IMR-90 (cell line): ENCODE data around the gene TPCN1. TPM values are rescaled to one million over a fixed set of nuclear protein-coding genes. Genes with fewer than 3 reads are reported as not detected.

Experiments used
- ATAC-seq: fragments of 200-7000 bp; cut with Tn5 transposase; 2 replicates; pipeline ENCODE4 v1.9.1; 2020; ENCODE audit warnings: low read depth, mild to moderate bottlenecking, moderate library complexity
- BruUV-seq: library from RNA; stranded (reverse); fragments of 400-500 nt; replicated peaks from 2 replicates; lab custom pipeline; 2021; lab: Mats Ljungman, UMichigan
- CTCF ChIA-PET: fragments of 300-600 bp; formaldehyde crosslinking; extraction: SDS; loops from one replicate; lab custom pipeline; 2021; ENCODE audit warnings: antibody characterized with exemption; lab: Yijun Ruan, JAX
- POLR2A ChIA-PET: fragments of 300-600 bp; sonication (Branson Sonifier 250); formaldehyde crosslinking; loops from one replicate; lab custom pipeline; 2022; ENCODE audit warnings: antibody characterized with exemption; ENCODE audit not compliant: unreplicated experiment; lab: Charles Lee
- DNase-seq: peaks from one replicate; pipeline ENCODE4 v3.0.0; 2013
- H2AFZ ChIP-seq: replicated peaks from 2 replicates; pipeline ENCODE3; 2013; ENCODE audit warnings: low read length, mild to moderate bottlenecking; ENCODE audit not compliant: poor library complexity
- H2AK5ac ChIP-seq: 2 replicates; pipeline ENCODE4 v1.6.1; 2013; ENCODE audit warnings: low read depth, low read length, inconsistent platforms
- H2AK9ac ChIP-seq: replicated peaks from 2 replicates; pipeline ENCODE3; 2013; ENCODE audit warnings: mild to moderate bottlenecking, low read depth, low read length, moderate library complexity; ENCODE audit not compliant: poor library complexity
- H2BK120ac ChIP-seq: 2 replicates; pipeline ENCODE4 v1.6.1; 2013; ENCODE audit warnings: low read depth, low read length, inconsistent platforms
- H2BK15ac ChIP-seq: 3 replicates; pipeline ENCODE4 v1.6.1; 2013; ENCODE audit warnings: low read depth, low read length, inconsistent platforms
- H2BK20ac ChIP-seq: 2 replicates; pipeline ENCODE4 v1.6.1; 2013; ENCODE audit warnings: low read depth, mild to moderate bottlenecking, inconsistent platforms, low read length, moderate library complexity
- H2BK5ac ChIP-seq: 2 replicates; pipeline ENCODE4 v1.6.1; 2013; ENCODE audit warnings: mild to moderate bottlenecking, low read depth, low read length, inconsistent platforms; ENCODE audit not compliant: poor library complexity, severe bottlenecking
- H3K14ac ChIP-seq: replicated peaks from 2 replicates; pipeline ENCODE4 v1.6.1; 2013; ENCODE audit warnings: low read depth, low read length, inconsistent platforms
- H3K18ac ChIP-seq: 2 replicates; pipeline ENCODE4 v1.6.1; 2013; ENCODE audit warnings: low read depth, low read length, control low read depth
- H3K23ac ChIP-seq: 2 replicates; pipeline ENCODE4 v1.6.1; 2013; ENCODE audit warnings: low read depth, low read length, inconsistent platforms
- H3K27ac ChIP-seq: 2 replicates; pipeline ENCODE4 v1.5.1; 2013; ENCODE audit warnings: mild to moderate bottlenecking, control low read depth, low read length; ENCODE audit not compliant: insufficient read depth
- H3K27me3 ChIP-seq: 2 replicates; pipeline ENCODE4 v1.6.1; 2013; ENCODE audit warnings: low read length; ENCODE audit not compliant: control insufficient read depth, insufficient read depth
- H3K36me3 ChIP-seq: 2 replicates; pipeline ENCODE4 v1.6.1; 2013; ENCODE audit warnings: low read length, mixed read lengths; ENCODE audit not compliant: control insufficient read depth, insufficient read depth
- H3K4ac ChIP-seq: 2 replicates; pipeline ENCODE4 v1.6.1; 2013; ENCODE audit warnings: low read depth, low read length, inconsistent platforms
- H3K4me1 ChIP-seq: 2 replicates; pipeline ENCODE4 v1.6.1; 2013; ENCODE audit warnings: low read length, mixed read lengths; ENCODE audit not compliant: control insufficient read depth, insufficient read depth
- H3K4me2 ChIP-seq: 2 replicates; pipeline ENCODE4 v1.6.1; 2013; ENCODE audit warnings: low read depth, mild to moderate bottlenecking, control low read depth, low read length, moderate library complexity
- H3K4me3 ChIP-seq: 2 replicates; pipeline ENCODE4 v1.5.1; 2013; ENCODE audit warnings: low read depth, mild to moderate bottlenecking, control low read depth, low read length, moderate library complexity; ENCODE audit not compliant: insufficient read depth
- H3K56ac ChIP-seq: 2 replicates; pipeline ENCODE4 v1.6.1; 2013; ENCODE audit warnings: low read length, inconsistent platforms; ENCODE audit not compliant: insufficient read depth; ENCODE audit errors: extremely low read depth
- H3K79me1 ChIP-seq, 2 experiments: 2 replicates each; pipeline ENCODE4 v1.6.1; 2013; ENCODE audit warnings: low read length in 2 of 2, inconsistent platforms in 1 of 2, low read depth in 1 of 2
- H3K9ac ChIP-seq: 2 replicates; pipeline ENCODE4 v1.6.1; 2013; ENCODE audit warnings: low read depth, low read length, control low read depth
- H3K9me1 ChIP-seq: 2 replicates; pipeline ENCODE4 v1.6.1; 2013; ENCODE audit warnings: low read length, inconsistent platforms; ENCODE audit not compliant: insufficient read depth
- H3K9me3 ChIP-seq: 2 replicates; pipeline ENCODE4 v1.6.1; 2013; ENCODE audit warnings: low read length; ENCODE audit not compliant: control insufficient read depth, insufficient read depth
- H4K20me1 ChIP-seq: 2 replicates; pipeline ENCODE4 v1.6.1; 2013; ENCODE audit warnings: low read length, inconsistent platforms; ENCODE audit not compliant: insufficient read depth
- H4K5ac ChIP-seq: 2 replicates; pipeline ENCODE4 v1.6.1; 2013; ENCODE audit warnings: mild to moderate bottlenecking, low read depth, low read length, control low read depth
- H4K8ac ChIP-seq, 2 experiments: 2 replicates each; pipeline ENCODE4 v1.6.1; 2013; ENCODE audit warnings: low read depth in 2 of 2, low read length in 2 of 2, control low read depth in 1 of 2, inconsistent platforms in 1 of 2
- H4K91ac ChIP-seq: 2 replicates; pipeline ENCODE4 v1.6.1; 2013; ENCODE audit warnings: low read depth, low read length, inconsistent platforms; ENCODE audit not compliant: insufficient read depth
- CEBPB ChIP-seq: IDR thresholded peaks from 2 replicates; pipeline ENCODE4 v1.6.1; 2012; ENCODE audit warnings: low read depth, low read length, improper control_type of control experiment
- ELK1 ChIP-seq: fragments of 150-350 bp; IDR thresholded peaks from 2 replicates; pipeline ENCODE4 v1.6.1; 2016; ENCODE audit warnings: low read depth, mild to moderate bottlenecking, low read length, moderate library complexity, borderline replicate concordance
- MXI1 ChIP-seq: IDR thresholded peaks from 2 replicates; pipeline ENCODE4 v1.6.1; 2012; ENCODE audit warnings: low read depth, mild to moderate bottlenecking, low read length, moderate library complexity, borderline replicate concordance
- WGBS, 2 experiments: methylation state at CpG; one replicate each; pipeline versions ENCODE4 v1.1.5 to v1.1.7; 2013; ENCODE audit warnings: missing lambda C conversion rate in 2 of 2; ENCODE audit not compliant: insufficient read length in 1 of 2; ENCODE audit errors: extremely low coverage in 2 of 2; 5-methylcytosine and 5-hydroxymethylcytosine counted together
- dilution Hi-C: fragments of 300-500 bp; cut with HindIII; formaldehyde crosslinking; loops from one replicate; pipeline ENCODE4 v1.14.3; 2018; ENCODE audit warnings: low sequenced_read_pairs; ENCODE audit not compliant: unreplicated experiment
- in situ Hi-C: fragments of 300-500 bp; cut with MboI; formaldehyde crosslinking; loops from 3 replicates; pipeline ENCODE4 v1.14.3; 2019; ENCODE audit warnings: low sequenced_read_pairs, inconsistent platforms, mixed read lengths
- intact Hi-C: fragments of 100-400 bp; cut with micrococcal nuclease; formaldehyde crosslinking; loops from 2 replicates; pipeline ENCODE4 v1.10.0; 2022
- polyA plus RNA-seq, 3 experiments: library from polyadenylated mRNA; depleted of rRNA; stranded (reverse); fragments of >200 nt; gene quantifications; 2 replicates each; pipeline ENCODE4 v1.2.3, GENCODE V29; 2012; ENCODE audit warnings: low replicate concordance in 1 of 3
- total RNA-seq: library from RNA; depleted of rRNA; stranded (reverse); fragments of >200 nt; gene quantifications from 2 replicates; pipeline ENCODE4 v1.2.3, GENCODE V29; 2012

The TPCN1 gene
- total and polyA plus RNA-seq, 2 of the 4 experiments (the other 2 are of a cell fraction), result 2.0 to 13.2 TPM

- no peak overlapping the region for H3K23ac ChIP-seq
- peak overlapping the region; percentile 16; the same call in 1 of the 2 replicates for H3K4ac ChIP-seq
- no peak overlapping the region for H2BK5ac ChIP-seq
- TF ChIP-seq ELK1 (no peak), MXI1 (no peak), CEBPB (peak; percentile 47; the same call in 1 of the 2 replicates)
- H4K91ac ChIP-seq, result no peak overlapping the region
- no peak overlapping the region for H2AK9ac ChIP-seq
- no peak overlapping the region for H3K4me3 ChIP-seq
- ChIA-PET POLR2A (no interaction called here), CTCF (no interaction called here)
- DNase-seq (no peak), ATAC-seq (no peak)
- H3K9me1 ChIP-seq, result peaks cover 19% of the 10 kb centered on the region
- no peak overlapping the region for H2AK5ac ChIP-seq
- no peak overlapping the region for H2BK20ac ChIP-seq
- H2AFZ ChIP-seq, result no peak overlapping the region
- no peak overlapping the region for H3K18ac ChIP-seq
- H3K4me1 ChIP-seq, result peaks cover 11% of the 10 kb centered on the region
- H2BK120ac ChIP-seq, result no peak overlapping the region
- H3K27me3 ChIP-seq, result no peaks in the 10 kb centered on the region
- no CpG with 5 or more reads among the region's 5 CpGs for WGBS, 2 experiments
- peaks cover 7% of the 10 kb centered on the region; the same call in 1 of the 2 replicates for H4K20me1 ChIP-seq
- no peak overlapping the region for H4K8ac ChIP-seq
- no peak overlapping the region for H3K9ac ChIP-seq
- H3K4me2 ChIP-seq, result no peak overlapping the region
- H3K56ac ChIP-seq, result no peak overlapping the region
- no peaks in the 10 kb centered on the region for H3K9me3 ChIP-seq
- H4K5ac ChIP-seq, result no peak overlapping the region
- no peak overlapping the region for H2BK15ac ChIP-seq
- in situ Hi-C loops, result no loop called here
- intact Hi-C loops, result no loop called here
- no TSS peak for BruUV-seq
- H3K27ac ChIP-seq, result no peak overlapping the region
- peaks cover 0 to 4% of the 10 kb centered on the region in 2 experiments; a peak in 1 of 4 replicates for H3K79me1 ChIP-seq
- no peak overlapping the region for H3K14ac ChIP-seq
- dilution Hi-C loops, result no loop called here
- H3K36me3 ChIP-seq, result peaks cover 12% of the 10 kb centered on the region
These were observed 15.5 kb downstream of the TPCN1 start for GRCh38 chr12:113236539-113237399.
